MM.1S (cell line): Measurements from ENCODE around the gene PHF19.

Source experiments
- DNase-seq: peaks from one replicate; pipeline ENCODE4 v3.0.0-alpha.2; 2015
- H2AFZ ChIP-seq: fragments of 300-600 bp; sonication (generic); 2 replicates; pipeline ENCODE4 v1.6.0; 2016; ENCODE audit warnings: antibody characterized with exemption, low read length
- H3F3A ChIP-seq: fragments of 300-600 bp; sonication (generic); 2 replicates; pipeline ENCODE4 v1.6.1; 2016; ENCODE audit warnings: mild to moderate bottlenecking, antibody characterized with exemption, low read length, moderate library complexity, mixed read lengths; ENCODE audit not compliant: insufficient read depth
- H3K27ac ChIP-seq: fragments of 300-600 bp; sonication (generic); 2 replicates; pipeline ENCODE4 v1.5.1; 2016; ENCODE audit warnings: mild to moderate bottlenecking, low read length
- H3K27me3 ChIP-seq: fragments of 300-600 bp; sonication (generic); replicated peaks from 2 replicates; pipeline ENCODE4 v1.6.0; 2016; ENCODE audit warnings: low read length; ENCODE audit not compliant: insufficient read depth
- H3K36me3 ChIP-seq: fragments of 300-600 bp; sonication (generic); replicated peaks from 2 replicates; pipeline ENCODE4 v1.6.1; 2016; ENCODE audit warnings: mild to moderate bottlenecking, low read length, mixed read lengths; ENCODE audit not compliant: insufficient read depth
- H3K4me1 ChIP-seq: fragments of 300-600 bp; sonication (generic); 2 replicates; pipeline ENCODE4 v1.6.1; 2016; ENCODE audit warnings: low read length, mixed read lengths
- H3K4me2 ChIP-seq: fragments of 300-600 bp; sonication (generic); 2 replicates; pipeline ENCODE4 v1.6.0; 2016; ENCODE audit warnings: low read depth, low read length
- H3K4me3 ChIP-seq: fragments of 300-600 bp; sonication (generic); 2 replicates; pipeline ENCODE4 v1.5.1; 2016; ENCODE audit warnings: low read length, mixed read lengths
- H3K79me2 ChIP-seq: fragments of 300-600 bp; sonication (generic); 2 replicates; pipeline ENCODE4 v1.6.1; 2016; ENCODE audit warnings: mixed run types, low read length, mixed read lengths
- H3K9ac ChIP-seq: fragments of 300-600 bp; sonication (generic); 2 replicates; pipeline ENCODE4 v1.6.1; 2016; ENCODE audit warnings: low read length, mixed read lengths
- H3K9me2 ChIP-seq: fragments of 300-600 bp; sonication (generic); replicated peaks from 2 replicates; pipeline ENCODE4 v1.6.1; 2016; ENCODE audit warnings: mild to moderate bottlenecking, low read length, mixed read lengths; ENCODE audit not compliant: insufficient read depth
- H3K9me3 ChIP-seq: fragments of 300-600 bp; sonication (generic); replicated peaks from 2 replicates; pipeline ENCODE4 v1.6.1; 2016; ENCODE audit warnings: mild to moderate bottlenecking, low read length, mixed read lengths; ENCODE audit not compliant: insufficient read depth
- H4K20me1 ChIP-seq: fragments of 300-600 bp; sonication (generic); 2 replicates; pipeline ENCODE4 v1.6.1; 2016; ENCODE audit warnings: mild to moderate bottlenecking, low read length, moderate library complexity, mixed read lengths; ENCODE audit not compliant: insufficient read depth
- CTCF ChIP-seq: fragments of 300-600 bp; sonication (generic); IDR thresholded peaks from 2 replicates; pipeline ENCODE4 v1.5.1; 2016; ENCODE audit warnings: antibody characterized with exemption, low read length, mixed read lengths
- EZH2 ChIP-seq: fragments of 300-600 bp; sonication (generic); optimal IDR thresholded peaks from 2 replicates; pipeline ENCODE3; 2017; ENCODE audit warnings: low read depth, mild to moderate bottlenecking, antibody characterized with exemption, low read length, mixed read lengths
- EZH2phosphoT487 ChIP-seq: fragments of 300-600 bp; sonication (generic); IDR thresholded peaks from 2 replicates; pipeline ENCODE4 v1.6.1; 2018; ENCODE audit warnings: antibody characterized with exemption, low read length

The PHF19 gene

GRCh38 chr9:120830865-120831264 lies 46.1 kb downstream of the PHF19 start:
- Histone ChIP-seq H3K9ac (no peak overlapping the region), H3K9me3 (no peaks in the 10 kb centered on the region), H3F3A (no peaks in the 10 kb centered on the region), H3K4me3 (no peak overlapping the region), H3K36me3 (no peaks in the 10 kb centered on the region; the same call in 1 of the 2 replicates), H4K20me1 (no peaks in the 10 kb centered on the region), H2AFZ (no peak overlapping the region), H3K9me2 (no peaks in the 10 kb centered on the region), H3K4me2 (no peak overlapping the region), H3K27me3 (no peaks in the 10 kb centered on the region), H3K4me1 (no peaks in the 10 kb centered on the region), H3K27ac (no peak overlapping the region), H3K79me2 (peaks cover 10% of the 10 kb centered on the region)
- DNase-seq = no peak
- TF ChIP-seq CTCF = no peak
- TF ChIP-seq EZH2 = no peak
- TF ChIP-seq EZH2phosphoT487 = no peak

DNA sequence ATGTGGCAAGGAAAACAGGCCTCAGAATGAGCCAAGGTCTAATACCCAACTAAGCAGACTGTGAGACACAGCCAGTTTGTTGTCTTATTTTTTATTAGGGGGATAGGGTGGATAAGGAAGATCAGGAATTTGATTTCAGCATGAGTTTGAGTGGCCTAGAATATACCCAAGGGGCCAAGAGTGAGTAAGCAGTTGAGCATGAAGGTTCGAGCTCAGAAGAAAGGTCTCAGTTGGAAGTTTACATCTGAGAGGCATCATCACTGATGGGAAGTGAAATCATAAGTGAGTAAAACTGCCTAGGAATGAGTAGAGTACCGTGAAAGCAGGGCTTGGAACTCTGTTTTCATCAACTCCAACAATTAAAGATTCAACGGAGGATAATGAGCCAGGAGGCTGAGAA lies 46.8 kb downstream of the PHF19 start:
- TF ChIP-seq CTCF = no peak
- TF ChIP-seq EZH2phosphoT487 = no peak
- no peak for TF ChIP-seq EZH2
- no peak overlapping the region for H2AFZ ChIP-seq
- no peaks in the 10 kb centered on the region for H4K20me1 ChIP-seq
- no peak overlapping the region for H3K4me2 ChIP-seq
- H3K36me3 ChIP-seq = no peaks in the 10 kb centered on the region; the same call in 1 of the 2 replicates
- DNase-seq = no peak
- no peaks in the 10 kb centered on the region for H3F3A ChIP-seq
- no peaks in the 10 kb centered on the region for H3K27me3 ChIP-seq
- H3K9me3 ChIP-seq = no peaks in the 10 kb centered on the region
- H3K9ac ChIP-seq = no peak overlapping the region
- no peaks in the 10 kb centered on the region for H3K4me1 ChIP-seq
- no peak overlapping the region for H3K27ac ChIP-seq
- H3K4me3 ChIP-seq = no peak overlapping the region
- no peaks in the 10 kb centered on the region for H3K9me2 ChIP-seq
- H3K79me2 ChIP-seq = peaks cover 9% of the 10 kb centered on the region

- no peak overlapping the region for H3K9ac ChIP-seq
- H3K9me2 ChIP-seq = no peaks in the 10 kb centered on the region
- no peak for TF ChIP-seq EZH2phosphoT487
- TF ChIP-seq EZH2 = no peak
- no peak for TF ChIP-seq CTCF
- no peak overlapping the region for H2AFZ ChIP-seq
- H3K79me2 ChIP-seq = peaks cover 6% of the 10 kb centered on the region
- H4K20me1 ChIP-seq = no peaks in the 10 kb centered on the region
- no peak overlapping the region for H3K27ac ChIP-seq
- no peaks in the 10 kb centered on the region for H3F3A ChIP-seq
- no peaks in the 10 kb centered on the region for H3K27me3 ChIP-seq
- no peak overlapping the region for H3K4me2 ChIP-seq
- no peaks in the 10 kb centered on the region; the same call in 1 of the 2 replicates for H3K36me3 ChIP-seq
- no peak overlapping the region for H3K4me3 ChIP-seq
- no peak for DNase-seq
- no peaks in the 10 kb centered on the region for H3K9me3 ChIP-seq
- no peaks in the 10 kb centered on the region for H3K4me1 ChIP-seq
Observed at GRCh38 chr9:120829650-120830049, 47.3 kb downstream of the PHF19 start.
